GM20000 (cell line): Measurements from ENCODE around the gene DSPP.

Source experiments
- DNase-seq: peaks from one replicate; pipeline ENCODE4 v3.0.0; 2012; ENCODE audit warnings: low spot score
- TF ChIP-seq, protein P1 (sequence below): IDR thresholded peaks from 2 replicates; pipeline ENCODE4 v1.5.1; 2012; ENCODE audit warnings: mild to moderate bottlenecking, control low read depth; ENCODE audit errors: extremely low read depth, missing control alignments

DSPP gene

DNA sequence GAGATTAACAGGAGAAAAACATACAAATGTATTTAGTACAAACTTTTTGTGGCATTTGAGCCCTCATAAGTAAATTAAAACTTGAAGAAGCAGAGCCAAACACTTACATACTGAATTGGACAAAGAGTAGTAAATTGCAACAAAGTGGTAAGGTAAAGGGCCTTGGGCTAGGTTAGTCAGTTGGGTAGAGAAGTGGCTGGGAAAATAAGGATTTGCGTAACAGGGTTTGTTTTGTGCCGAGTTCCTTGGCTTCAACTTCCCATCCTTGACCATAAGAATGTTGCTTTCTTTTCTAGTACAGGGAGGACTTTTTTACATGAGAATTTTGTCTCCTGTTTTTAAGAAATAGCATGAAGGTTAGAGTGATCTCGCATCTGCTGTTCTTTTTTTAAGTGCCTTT is 33.3 kb upstream of the DSPP start:
- TF ChIP-seq, protein P1, sequence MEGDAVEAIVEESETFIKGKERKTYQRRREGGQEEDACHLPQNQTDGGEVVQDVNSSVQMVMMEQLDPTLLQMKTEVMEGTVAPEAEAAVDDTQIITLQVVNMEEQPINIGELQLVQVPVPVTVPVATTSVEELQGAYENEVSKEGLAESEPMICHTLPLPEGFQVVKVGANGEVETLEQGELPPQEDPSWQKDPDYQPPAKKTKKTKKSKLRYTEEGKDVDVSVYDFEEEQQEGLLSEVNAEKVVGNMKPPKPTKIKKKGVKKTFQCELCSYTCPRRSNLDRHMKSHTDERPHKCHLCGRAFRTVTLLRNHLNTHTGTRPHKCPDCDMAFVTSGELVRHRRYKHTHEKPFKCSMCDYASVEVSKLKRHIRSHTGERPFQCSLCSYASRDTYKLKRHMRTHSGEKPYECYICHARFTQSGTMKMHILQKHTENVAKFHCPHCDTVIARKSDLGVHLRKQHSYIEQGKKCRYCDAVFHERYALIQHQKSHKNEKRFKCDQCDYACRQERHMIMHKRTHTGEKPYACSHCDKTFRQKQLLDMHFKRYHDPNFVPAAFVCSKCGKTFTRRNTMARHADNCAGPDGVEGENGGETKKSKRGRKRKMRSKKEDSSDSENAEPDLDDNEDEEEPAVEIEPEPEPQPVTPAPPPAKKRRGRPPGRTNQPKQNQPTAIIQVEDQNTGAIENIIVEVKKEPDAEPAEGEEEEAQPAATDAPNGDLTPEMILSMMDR: no peak
- DNase-seq: no peak

DNA sequence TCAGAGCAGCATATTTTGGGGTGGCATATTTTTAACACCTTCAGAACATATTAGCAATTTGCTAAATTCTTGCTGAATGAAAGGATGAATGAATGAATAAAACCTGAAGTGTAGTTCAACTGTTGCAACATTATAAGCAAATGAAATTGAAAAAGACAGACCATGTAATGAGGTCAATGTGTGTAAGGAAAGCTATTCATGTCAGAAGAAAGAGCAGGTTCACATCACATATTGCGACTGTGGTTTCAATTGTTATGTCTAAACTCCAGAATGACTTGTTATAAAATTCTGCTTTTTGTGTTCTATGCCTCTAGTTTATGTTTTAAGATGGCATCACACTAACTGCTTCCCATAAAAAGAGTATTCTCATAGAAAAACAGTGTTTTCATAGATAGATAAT is 32.9 kb upstream of the DSPP start:
- TF ChIP-seq, protein P1: no peak
- no peak for DNase-seq

DNA sequence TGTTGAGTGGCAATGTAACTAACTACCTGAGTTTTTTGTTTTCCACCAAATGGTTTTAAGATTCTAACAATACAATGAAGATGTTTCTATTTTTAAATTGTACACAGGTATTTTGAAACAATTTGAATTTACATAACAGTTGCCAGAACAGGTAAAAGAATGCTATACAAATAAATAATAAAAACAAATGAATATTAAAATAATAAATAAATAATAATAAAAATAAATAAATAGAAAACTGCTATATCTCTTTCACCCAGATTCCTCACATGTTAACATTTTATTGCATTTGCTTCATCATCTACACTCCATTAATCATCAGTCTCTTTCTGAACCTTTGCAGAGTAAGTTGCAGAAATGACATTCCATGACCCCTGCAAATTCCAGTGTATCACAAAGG is 32.3 kb upstream of the DSPP start:
- TF ChIP-seq, protein P1: no peak
- DNase-seq: no peak

DNA sequence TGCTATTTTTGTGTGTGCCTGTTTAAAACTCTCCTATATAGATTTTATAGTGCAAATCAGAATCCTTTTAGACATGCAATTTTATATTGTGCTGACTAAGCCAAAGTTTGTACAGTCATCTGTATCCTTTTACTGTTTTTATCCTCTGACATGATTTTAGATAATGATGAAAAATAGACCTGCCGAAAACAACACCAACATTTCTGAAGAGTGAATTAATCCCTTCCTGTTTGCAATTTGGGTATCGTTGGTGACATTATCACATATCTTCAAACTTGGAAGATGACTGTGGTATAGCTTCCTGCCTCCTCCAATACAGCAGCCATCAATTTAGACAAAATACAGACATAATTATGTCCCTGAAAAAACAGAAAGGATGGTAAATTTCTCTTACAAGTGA is 28.9 kb upstream of the DSPP start:
- TF ChIP-seq, protein P1: no peak
- no peak for DNase-seq

DNA sequence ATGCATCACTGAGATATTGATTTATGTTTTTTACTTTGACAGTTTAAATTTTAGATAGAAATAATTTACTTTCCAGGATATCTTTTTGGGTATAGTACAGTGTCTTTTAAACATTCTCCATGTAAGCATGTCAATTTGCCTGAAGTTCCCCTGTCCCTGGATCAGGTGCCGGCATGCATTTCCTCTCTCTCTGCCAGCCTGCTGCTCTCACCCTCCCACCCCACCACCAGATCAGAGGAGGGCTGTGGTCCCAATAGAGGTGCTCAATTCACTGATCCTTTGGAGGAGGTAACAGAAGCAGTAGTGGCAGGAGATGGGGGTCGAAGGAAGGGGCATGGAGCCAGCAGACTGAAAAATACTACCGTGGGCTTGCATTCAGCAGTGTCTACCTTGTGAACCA is 28.3 kb upstream of the DSPP start:
- DNase-seq: no peak
- TF ChIP-seq, protein P1: no peak

DNA sequence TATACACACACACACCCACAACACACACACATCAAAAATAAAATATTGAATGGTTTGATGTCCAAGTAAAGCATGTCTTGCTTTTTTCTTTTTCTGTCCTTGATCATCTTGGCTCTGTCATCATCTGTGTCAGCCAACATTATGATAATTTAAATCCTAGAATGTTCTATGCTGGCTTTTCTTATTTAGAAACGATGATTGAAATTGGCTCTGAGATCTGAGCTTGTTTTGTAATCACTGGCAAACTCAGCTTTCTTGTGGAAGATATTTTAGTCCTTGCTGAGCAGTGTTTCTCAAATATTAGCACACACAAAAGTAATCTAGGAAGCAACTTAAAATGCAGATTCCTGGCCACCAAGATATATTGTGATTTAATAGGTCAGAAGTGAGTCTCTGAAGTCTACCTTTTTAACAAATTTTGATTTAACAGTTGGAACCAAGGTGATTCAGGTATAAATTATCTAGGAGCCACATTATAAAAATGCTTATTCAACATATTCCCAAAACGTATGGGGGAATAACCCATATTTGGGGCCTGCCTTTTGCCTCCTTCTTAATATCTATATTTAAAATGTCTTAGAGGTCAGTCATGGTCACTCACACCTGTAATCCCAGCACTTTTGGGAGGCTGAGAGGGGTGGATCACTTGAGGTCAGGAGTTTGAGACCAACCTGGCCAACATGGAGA is 24.0 kb upstream of the DSPP start:
- TF ChIP-seq, protein P1: no peak
- DNase-seq: no peak

DNA sequence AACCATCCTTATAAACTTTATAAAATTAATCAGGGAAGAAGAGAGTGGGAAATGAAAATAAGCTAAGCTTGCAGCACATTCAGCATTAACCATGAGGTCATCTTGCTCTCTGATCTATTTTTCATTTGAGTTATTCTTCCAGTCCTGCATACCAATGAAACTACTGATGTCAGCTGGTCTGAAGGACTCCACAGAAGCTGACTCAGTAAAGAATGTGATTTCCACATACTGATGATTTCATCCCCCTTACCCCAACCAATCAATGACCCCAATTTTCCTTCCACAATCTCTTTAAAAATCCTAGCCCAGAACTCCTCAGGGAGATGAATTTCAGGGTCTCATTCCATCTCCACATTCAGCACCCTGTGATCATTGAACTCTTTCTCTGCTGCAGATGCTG is 18.8 kb upstream of the DSPP start:
- TF ChIP-seq, protein P1: no peak
- no peak for DNase-seq
